ENCODE measurements around the gene CCDC191.
A peak's percentile ranks its signal among the peaks of the same experiment; 100 is the strongest.

CCDC191 gene, protein sequence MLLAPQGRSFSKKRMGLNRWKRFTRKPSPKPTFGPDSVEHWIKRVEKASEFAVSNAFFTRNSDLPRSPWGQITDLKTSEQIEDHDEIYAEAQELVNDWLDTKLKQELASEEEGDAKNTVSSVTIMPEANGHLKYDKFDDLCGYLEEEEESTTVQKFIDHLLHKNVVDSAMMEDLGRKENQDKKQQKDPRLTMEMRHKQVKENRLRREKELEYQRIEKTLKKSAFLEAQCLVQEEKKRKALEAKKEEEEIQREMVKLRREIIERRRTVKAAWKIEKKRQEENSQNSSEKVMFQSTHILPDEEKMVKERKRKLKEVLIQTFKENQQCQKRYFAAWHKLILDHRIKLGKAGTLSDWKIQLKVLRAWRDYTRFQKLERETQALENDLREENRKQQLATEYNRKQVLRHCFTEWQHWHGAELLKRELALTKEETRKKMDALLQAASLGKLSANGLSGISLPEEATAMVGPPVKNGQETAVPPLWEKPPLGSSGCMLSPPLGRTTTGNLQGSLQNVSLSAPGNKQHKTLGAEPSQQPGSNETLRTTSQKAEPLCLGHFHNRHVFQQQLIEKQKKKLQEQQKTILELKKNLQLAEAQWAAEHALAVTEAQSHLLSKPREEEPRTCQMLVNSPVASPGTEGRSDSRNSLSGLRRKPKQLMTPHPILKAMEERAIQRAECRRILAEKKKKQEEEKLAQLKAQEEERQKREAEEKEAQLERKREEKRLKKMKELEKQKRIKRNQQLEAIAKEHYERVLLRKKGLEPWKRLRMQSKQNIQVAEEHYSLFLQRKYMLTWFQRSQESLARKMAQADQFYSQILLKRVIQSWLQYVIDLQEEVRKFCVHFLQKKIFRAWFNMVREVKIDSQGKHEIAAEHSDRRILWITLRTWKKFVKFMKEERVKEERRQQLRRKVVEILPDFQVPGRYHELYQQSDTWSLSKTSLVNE

DNA sequence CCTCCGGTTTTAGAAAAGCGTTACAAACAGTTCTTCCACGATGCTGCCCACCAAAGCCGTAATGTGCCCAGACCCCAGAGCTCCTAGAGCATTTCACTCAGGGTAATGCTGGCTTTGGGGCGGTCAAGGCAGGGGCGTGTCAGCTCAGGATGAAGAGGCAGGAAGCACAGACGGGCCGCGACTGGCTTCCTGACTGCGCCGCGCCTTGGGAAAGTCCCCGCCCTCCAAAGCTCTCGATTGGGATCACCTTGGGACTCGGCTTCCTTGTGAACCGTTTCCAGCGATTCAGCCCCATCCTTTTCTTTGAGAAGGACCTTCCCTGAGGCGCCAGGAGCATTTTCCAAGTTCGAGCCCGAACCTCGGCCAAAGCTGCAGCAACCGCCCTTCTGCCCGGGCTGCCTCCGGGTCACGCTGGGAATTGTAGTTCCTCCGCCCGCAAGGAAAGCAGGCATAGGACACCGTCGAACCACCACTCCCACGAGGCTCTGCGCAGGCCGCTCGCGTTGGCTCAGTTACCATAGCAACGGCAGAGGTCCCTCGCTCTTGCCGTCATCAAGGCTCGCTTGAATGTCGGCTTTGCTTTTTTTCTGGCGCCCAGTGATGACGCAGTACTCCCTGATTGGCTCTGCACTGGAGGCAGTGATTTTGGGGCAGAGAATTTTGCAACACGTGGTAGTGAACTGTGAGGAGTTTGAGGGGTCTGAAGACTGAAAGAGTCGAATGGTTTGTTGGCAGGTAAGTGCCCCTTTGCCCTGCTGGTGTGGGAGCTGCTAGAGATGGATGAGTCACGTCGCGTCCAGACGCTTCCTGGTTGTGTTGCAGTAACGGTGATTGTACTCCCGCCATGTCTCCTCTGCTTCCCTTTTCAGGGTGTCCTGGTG, at the start of gene CCDC191, which contains the start of gene QTRT2:
CCDC191 (minus strand) TSS at position 397 of the 881 bp plus-strand sequence; CDS start at position 337, 60 bp downstream.
QTRT2 (plus strand) TSS at position 608 of the 881 bp plus-strand sequence. CDS start 8,521 bp downstream, outside the sequence.
- DNase-seq (ENCODE audit: low read depth) = peak; percentile 97

DNA sequence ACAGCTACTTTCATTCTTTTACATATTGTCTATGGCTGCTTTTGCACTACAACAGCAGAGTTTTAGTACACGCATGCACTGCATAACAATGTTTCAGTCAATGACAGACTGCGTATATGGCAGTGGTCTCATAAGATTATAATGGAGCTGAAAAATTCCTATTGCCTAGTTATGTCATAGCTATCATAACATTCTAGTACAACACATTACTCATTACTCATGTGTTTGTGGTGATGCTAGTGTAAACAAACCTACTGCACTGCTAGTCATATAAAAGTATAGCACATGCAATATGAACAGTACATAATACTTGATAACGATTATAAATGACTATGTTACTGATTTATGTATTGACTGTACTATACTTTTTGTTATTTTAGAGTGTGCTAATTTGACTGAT, 48.1 kb upstream of the CCDC191 start:
- DNase-seq (ENCODE audit: low read depth) = no peak

DNA sequence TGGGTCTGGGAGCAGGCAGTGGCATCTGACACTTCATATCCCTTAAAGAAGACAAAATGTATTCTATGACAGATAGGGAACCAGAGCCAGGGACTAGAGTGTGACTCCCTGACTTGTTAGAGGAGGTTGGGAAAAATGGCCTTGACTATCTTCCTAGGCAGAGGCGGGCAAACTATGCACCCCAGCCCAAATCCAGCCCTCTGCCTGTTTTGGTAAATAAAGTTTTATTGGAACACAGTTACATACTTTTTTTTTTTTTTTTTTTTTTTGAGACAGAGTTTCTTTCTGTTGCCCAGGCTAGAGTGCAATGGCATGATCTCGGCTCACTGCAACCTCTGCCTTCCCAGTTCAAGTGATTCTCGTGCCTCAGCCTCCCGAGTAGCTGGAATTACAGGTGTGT, 47.5 kb upstream of the CCDC191 start:
- DNase-seq (ENCODE audit: low read depth) = no peak

DNA sequence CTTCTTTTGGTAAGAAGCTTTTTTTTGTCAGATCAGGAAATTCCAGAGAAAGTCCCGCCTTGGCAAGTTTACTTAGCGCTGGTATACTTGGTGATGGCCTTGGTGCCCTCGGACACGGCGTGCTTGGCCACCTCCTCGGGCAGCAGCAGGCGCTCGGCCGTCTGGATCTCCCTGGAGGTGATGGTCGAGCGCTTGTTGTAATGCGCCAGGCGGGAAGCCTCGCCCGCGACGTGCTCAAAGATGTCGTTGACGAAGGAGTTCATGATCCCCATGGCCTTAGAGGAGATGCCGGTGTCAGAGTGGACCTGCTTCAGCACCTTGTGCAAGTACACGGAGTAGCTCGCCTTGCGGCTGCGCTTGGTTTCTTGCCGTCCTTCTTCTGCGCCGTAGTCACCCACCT, 46.9 kb upstream of the CCDC191 start:
- no peak for DNase-seq (ENCODE audit: low read depth)

DNA sequence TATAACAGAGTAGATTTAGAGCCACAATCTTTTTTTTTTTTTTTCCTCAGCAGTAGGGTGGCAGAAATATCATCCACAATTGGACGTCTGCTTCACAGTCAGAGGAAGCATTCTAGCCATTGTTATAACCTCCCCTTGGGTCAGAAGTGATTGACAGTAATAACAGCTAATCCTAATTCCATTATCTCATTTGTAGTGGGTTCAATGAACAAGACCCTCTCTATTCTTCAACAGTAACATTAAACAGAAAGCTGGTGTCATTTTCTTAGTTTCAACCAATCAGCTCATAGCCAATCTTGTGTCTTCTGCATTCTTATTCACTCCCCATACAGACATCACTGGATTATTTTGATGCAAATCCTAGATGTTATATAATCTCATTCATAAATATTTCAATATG, 44.8 kb upstream of the CCDC191 start:
- DNase-seq (ENCODE audit: low read depth) = no peak

DNA sequence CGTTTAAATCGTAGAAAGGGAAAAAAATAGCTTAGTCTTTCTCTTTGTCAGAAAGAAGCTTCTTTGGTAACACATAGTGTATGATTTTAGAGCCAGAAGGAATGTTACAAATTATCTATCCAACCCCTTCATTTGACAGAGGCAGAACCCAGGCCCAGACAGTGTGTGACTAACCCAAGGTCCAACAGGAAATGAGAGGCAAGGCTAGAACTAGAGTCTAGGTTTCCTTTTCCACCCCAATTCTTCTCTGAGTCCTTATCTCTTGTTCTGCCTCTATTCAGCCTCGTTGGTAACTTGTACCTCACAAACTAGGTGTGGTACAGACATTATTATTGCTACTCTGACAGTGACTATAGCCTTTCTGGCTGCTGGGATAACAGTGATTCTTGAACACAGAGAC, 39.5 kb upstream of the CCDC191 start:
- no peak for DNase-seq (ENCODE audit: low read depth)

DNA sequence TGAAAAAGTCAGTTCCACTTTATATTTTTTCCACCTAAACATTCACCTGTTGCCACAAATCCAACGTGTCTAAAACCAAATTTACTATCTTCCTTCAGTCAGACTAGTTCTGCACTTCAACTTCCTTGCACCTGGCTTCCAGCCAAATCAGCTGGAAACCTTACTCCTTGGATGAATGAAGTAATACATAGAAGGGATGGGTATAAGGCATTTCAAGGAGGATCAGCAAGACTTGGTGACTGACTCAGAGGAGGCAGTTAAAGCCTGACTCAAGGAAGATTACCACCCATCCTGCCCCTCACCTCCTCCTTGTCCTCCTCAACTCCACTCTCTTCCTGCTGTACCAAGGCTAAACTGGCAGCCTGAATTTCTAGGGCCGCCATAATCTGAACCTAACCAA, 37.3 kb upstream of the CCDC191 start:
- no peak for DNase-seq (ENCODE audit: low read depth)

DNA sequence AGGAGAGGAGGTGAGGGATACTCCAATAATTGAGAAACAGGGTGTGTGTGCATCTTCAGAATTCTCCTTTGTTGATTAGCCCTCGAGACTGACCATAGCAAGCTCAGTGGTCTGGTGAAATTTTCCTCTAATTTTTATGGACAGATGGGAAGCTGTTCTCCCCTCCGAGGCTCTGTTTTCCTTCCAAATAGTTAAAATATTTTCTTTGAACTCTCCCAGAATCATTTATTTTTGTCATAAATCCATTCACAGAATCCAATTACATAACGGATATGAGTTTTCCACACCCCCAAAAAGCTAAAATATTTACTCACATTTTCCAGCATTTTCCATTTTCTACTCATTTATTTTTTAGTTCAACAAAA, 36.7 kb upstream of the CCDC191 start:
- no peak for DNase-seq (ENCODE audit: low read depth)

DNA sequence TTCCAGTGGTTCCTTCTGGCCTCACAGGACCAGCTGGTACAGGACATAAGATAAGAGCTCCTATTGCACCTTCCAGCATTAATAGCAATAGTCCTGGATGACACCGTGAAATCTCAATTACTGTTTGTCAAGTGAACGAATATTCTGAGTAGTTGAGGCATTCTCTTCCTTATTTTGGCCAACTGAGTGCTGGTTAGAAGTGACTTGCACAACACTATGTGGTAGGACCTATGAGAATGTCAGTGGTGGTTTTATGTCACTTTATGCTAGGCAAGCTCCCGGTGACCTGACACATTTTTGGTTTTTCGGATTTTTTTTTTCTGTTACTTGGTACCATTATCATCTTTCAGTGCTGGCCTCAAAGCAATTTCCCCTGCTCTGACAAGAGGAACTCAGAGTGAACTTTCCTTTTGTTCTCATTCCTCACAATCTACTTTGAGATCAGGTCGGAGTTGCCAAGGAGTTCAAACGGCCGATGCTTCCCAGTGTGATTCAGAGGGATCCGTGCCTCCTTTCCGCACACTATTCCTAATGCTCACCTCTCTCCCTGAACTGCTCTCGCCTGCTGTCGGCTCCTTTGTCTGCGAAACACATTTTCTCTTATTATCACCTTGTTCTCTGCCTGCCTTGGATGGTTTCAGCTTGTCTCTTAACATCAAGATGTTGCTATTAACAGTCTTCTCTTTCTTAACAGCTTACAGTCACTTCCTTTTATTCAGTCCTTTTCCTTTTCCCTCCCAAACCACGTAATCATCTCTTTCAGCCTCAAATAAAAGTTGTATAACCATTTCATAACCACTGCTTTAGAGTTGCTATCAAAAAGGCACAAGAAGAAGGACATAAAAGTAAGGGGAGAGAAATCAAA, 36.1 kb upstream of the CCDC191 start:
- no peak for DNase-seq (ENCODE audit: low read depth)

DNA sequence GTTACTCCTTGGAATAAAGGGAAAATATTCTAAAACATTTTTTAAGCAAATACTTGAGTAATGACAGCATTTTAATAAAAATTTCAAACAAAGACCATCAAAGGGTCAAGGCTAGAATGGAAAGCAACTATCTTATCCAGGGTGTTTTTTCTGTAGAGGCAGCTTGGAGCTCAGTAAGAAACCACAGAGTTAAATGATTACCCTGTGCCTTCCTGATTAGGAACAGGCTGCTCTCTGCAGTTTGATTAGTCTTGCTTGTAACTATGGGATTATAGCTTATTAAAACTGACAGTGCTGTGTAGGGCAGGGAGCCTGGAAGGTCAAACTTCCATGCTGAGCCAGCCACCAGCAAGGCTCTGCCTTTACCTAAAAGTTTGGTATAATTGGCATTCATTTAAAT, 33.3 kb upstream of the CCDC191 start:
- no peak for DNase-seq (ENCODE audit: low read depth)

DNA sequence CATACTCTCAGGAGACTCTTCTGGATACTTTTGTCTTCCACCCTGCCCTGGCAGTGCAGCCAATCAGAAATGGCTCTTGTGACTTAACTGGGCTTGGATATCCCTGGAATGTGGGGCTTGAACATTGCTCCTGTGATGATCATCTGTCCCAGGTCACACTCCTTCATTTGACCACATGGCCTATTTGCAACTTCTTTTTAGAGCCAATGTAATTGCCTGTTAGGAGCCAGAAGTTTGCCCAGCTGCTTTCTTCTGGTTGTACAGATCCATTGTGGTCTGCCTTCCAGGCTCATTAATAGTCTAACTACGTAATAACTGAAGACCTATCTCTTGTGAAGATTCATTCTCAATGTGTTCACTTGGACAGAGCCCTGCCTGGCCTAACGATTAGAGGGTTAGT, 30.0 kb upstream of the CCDC191 start:
- no peak for DNase-seq (ENCODE audit: low read depth)

DNA sequence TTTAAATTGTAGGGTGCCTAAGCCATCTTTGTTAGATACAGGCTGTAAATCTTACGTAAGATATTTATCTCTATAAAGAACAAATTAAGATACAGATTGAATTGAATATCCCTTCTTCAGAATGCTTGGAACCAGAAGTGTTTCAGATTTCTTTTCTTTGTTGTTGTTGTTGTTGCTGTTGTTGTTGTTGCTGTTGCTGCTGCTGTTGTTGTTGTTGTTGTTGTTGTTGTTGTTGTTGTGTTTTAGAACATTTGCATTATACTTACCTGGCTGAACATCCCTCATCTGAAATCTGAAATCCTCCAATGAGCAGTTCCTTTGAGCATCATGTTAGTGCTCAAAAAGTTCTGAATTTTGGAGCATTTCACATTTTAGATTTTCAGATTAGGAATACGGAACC, 26.8 kb upstream of the CCDC191 start:
- no peak for DNase-seq (ENCODE audit: low read depth)

DNA sequence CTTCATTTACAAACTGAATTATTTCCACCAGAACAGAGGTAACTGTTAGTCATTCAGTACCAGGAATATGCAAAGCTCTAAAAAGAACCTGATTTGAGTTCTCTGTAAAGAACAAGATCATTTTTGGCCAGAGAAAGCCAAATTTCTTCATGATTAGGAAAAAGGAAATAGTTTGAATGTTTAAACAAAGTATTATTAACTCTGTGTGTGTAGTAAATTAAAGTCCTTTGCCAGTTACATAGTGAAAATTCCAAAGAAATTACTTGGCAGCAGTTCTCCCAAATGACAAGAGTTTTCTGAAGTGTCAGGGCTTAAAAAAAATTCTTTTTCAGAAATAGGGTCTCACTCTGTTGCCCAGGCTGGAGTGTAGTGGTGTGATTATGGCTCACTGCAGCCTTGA, 24.7 kb upstream of the CCDC191 start:
- no peak for DNase-seq (ENCODE audit: low read depth)

DNA sequence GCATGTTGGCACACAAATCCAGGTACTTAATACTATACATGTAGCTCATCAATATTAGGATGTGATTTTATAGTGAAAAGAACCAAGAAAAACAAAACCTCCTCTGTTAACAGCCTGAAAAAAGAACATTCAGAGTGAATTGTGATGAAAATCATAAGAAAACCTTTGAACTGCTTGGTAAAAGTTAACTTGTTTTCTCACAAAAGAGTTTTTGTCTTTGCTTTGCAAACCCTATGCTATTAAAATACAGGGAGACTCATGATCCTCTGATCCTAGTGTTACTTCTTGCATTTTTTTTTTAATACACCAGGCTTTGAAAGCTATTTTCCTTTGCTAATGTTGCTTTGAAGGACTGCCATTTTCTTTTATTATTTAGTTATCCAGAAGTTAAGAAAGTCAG, 23.9 kb upstream of the CCDC191 start:
- DNase-seq (ENCODE audit: low read depth) = no peak

DNA sequence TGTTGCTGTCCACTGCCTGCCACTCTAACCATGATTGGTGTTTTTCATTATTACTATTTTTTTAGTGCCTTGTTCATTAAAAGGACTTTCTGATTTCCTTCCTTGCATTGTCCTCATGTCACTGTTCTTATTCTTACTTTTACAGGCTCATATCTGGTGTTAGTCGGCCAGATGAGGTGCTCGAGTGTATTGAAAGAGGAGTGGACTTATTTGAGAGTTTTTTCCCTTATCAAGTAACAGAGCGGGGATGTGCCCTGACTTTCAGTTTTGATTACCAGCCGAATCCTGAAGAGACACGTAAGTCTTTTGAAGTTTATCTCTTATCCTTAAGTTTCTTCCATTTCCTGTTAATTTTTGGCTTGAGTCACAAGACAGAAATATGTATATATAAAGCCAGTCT, 23.4 kb upstream of the CCDC191 start:
- no peak for DNase-seq (ENCODE audit: low read depth)

DNA sequence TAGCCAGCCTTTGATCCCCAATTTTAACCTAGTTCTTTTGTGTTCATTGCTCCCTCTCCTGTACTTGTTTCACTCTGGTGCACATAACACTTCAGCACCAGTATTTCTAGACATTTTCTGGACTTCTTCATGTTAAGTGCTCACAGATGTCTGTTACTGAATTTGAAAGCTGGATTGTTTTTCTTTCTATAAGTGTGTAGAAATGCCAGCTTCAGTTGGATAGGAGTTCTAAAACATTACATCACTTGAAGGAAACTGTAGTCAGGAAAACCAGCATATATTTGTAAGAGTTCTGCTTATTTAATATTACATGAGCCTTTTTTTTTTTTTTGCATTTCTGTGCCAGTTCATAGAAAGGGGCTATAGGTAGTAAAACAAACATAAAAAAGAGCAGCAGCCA, 21.8 kb upstream of the CCDC191 start:
- DNase-seq (ENCODE audit: low read depth) = no peak

DNA sequence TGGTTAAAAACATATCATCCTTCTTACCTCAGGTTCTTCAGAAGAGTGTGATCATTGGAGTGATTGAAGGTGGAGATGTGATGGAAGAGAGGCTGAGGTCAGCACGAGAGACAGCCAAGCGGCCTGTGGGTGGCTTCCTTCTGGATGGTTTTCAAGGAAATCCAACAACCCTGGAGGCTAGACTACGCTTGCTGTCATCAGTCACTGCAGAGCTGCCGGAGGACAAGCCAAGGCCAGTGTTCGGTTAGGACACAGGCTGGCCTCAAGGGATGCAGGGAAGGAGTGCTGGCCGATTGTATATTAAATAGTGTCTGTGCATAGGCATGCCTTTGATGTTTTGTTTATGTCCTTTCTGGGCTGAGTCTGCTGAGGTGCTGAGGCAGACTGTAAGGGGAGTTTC, 20.4 kb upstream of the CCDC191 start:
- DNase-seq (ENCODE audit: low read depth) = no peak

DNA sequence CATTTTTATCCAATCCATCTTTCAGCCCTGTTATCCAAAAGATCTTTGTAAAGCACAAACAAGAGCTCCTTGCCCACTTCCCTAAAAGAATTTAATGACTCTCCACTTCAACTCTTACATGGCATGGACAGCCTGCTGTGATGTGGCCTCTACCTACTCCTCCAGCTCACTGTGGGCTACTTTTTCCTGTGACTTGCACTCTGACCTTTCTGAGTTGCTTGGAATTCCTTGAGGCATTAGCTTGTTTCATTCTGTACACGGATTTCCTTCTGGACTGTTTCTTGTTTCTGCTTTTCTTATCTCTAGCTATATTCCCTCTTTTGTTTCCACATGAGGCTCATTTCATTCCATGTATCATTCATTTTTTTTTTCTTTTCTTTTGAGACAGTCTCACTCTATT, 15.5 kb upstream of the CCDC191 start:
- no peak for DNase-seq (ENCODE audit: low read depth)

DNA sequence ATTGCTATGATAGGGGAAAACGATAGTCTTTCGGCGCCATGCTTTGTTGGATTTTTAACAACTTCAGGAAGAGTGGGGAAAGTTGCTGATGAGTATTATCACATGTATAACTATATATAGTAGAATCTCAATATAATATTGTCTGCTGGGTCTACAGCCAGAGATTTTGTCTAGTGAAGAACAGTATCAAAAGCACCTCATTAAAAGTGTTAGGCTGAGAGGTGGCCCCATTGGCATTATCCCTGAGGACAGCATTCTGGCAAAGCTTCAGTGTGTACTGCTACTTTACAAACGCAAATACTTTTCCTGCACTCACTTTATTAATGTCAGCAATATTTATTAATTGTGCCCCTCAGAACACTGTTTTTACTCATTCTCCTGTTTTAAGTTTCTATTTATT, 12.0 kb upstream of the CCDC191 start:
- no peak for DNase-seq (ENCODE audit: low read depth)

DNA sequence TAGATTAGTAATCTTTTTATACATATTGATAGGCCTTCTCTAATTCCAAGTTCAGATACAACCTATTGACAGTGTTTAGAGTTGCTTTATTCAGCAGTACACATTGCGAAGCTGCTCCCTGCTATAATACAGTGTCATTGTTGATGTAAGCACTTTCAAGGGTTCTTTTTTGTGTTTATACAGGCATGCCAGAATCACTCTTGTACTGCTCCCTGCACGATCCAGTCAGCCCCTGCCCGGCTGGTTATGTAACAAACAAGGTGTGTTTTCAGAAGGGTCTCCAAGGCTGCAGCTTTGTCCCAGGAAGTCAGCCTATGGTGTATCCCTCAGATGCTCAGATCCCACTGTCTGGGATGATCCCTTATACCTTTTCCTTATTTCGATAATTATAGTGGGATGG, 11.5 kb upstream of the CCDC191 start:
- no peak for DNase-seq (ENCODE audit: low read depth)

Measured in activated gamma-delta T cell treated with anti-CD3 and anti-CD28 coated beads, Interleukin-2, amount 50 U/mL, for 16 hours (primary cell).